Effector CD8-positive, alpha-beta T cell (primary cell): ENCODE data around the gene ZBTB45.

Source experiments
- DNase-seq: peaks from one replicate; lab custom pipeline; 2025; lab: John Stamatoyannopoulos, UW
- total RNA-seq, 4 experiments: gene quantifications; one replicate each; lab custom pipeline; 2026; lab: John Stamatoyannopoulos, UW

ZBTB45 gene
- total RNA-seq: 9.9 to 19.0 (median 13.0) reads per million in 4 experiments

DNA sequence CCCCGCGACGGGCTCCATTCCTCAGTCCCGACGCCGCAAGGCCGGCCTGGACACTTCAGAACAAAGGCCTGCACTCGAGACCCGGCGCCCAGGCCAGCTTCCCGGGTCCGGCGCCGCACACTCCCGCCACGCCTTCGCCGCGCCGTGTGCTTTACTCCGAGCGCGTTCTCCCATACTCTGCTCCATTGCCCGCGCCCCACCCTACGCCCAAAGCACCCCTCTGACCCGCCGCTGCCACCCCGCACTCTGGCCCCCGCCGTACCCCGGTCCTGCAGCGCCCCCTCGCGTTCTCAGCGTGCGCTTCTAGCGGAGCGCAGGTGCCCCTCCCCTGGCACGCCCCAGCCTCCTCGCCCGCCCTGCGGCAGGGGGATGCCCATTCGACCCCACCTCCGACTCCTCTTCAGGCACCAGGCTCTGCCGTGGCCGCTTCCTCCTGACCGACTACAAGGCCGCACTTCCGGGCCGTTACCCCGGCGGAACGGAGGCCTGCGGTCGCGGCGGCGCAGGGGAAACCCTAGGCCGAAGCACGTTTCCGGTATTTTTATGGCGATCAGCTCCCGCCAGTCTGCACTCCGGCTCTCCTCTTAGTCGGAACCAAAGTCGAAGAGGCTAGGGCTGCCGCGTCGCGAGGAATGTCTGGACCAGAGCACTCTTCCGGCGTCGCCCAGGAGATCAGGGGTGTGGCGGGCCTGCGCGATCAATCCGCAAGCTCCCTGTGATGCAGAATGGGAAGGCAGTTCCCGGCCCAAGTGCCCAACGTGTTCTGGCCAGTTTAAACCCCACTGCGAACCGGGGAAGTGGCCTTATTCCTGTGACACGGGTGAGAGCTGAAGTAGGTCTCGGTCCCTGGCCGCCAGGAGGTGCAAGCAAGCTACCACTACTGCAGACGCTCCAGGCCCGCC is at the start of gene ZBTB45:
Gene ZBTB45 (minus strand): TSS at position 456 of the 902 bp plus-strand sequence. CDS start 2,137 bp downstream, outside the sequence.
- peak; percentile 79 for DNase-seq

DNA sequence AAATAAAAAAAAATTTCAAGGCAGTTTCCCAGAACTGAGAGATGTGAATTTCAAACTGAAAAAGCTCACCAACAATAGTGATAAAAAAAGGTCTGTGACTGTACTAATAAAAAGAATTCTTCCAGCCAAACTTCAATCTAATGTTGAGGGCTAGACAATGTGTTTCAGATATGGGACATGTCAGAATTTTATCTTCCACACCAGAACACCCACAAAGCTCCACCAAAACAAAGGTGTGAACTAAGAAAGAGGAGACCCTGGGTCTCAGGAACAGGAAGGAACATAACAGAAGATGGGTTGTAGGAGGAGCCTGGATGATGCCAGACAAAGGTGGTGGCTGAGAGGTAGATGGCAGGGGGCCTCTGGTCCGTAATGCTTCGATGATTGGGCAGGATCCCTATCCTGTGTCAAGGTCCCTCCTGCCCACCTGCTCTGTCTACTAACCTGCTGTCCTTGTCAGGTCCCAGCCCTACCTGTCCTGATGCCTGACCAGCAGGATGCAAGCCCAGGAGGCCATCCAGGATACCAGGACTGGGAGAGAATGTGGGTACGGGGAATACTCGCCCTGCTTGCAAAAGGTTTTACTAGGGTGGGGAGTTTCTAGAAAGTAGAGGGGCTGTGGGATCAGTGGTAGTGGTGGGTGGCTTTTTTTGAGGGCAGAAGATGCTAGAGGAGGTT is 49.0 kb upstream of the ZBTB45 start:
- no peak for DNase-seq

DNA sequence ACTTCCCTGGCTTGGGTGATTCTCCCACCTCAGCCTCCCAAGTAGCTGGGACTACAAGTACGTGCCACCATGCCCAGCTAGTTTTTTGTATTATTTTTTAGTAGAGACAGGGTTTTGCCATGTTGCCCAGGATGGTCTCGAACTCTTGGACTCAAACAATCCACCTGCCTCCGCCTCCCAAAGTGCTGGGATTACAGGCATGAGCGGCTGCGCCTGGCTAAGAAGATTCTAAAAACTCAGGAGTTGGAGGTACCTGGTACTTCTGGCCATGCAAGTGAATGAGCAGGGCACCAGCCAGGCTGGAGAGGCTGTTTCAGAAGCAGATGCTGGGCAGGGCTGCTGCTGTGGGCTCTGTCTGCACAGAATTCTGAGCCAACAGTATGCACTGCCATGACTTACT is 47.4 kb upstream of the ZBTB45 start:
- DNase-seq: no peak

DNA sequence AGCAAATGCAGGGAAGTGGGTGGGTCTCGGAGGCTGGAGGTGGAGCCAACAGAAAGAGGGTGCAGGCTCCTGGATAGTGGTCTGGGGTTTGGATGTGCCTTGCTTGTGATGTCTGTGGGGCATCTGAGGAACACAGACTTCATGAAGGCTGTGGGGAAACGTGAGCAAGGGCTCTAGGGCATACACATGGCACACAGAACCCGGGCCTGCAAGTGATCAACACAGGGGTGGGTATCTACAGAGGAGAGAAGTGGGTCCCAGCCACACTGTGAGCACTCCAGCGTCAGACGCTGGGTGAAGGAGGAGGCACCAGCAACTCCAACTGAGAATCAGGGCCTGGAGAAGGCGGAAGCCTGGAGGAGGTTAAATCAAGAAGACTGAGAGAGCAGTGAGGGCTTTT is 44.2 kb upstream of the ZBTB45 start:
- DNase-seq: no peak

DNA sequence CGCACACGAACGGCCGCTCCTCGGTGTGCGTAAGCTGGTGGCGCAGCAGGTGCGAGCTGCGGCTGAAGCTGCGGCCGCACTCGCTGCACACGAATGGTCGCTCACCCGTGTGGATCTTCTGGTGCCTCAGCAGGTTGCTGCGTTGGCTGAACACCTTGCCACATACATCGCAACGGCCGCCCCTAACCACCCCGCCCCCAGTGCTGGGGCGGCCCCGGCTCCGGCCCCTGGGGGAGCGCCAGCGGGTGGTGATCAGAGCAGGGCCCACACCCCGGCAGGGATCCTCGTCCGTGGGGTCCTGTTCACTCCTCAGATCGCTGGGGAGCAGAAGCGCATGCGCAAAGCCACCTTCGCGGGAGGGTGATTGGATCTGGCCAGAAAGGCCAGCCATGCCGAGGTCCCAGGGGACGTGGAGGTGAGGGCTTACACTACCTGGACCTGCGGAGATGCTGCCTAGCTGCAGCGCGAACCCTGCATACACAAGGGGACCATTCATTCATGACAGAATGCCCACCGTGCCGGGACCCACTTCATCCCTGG is 43.5 kb upstream of the ZBTB45 start:
- no peak for DNase-seq

DNA sequence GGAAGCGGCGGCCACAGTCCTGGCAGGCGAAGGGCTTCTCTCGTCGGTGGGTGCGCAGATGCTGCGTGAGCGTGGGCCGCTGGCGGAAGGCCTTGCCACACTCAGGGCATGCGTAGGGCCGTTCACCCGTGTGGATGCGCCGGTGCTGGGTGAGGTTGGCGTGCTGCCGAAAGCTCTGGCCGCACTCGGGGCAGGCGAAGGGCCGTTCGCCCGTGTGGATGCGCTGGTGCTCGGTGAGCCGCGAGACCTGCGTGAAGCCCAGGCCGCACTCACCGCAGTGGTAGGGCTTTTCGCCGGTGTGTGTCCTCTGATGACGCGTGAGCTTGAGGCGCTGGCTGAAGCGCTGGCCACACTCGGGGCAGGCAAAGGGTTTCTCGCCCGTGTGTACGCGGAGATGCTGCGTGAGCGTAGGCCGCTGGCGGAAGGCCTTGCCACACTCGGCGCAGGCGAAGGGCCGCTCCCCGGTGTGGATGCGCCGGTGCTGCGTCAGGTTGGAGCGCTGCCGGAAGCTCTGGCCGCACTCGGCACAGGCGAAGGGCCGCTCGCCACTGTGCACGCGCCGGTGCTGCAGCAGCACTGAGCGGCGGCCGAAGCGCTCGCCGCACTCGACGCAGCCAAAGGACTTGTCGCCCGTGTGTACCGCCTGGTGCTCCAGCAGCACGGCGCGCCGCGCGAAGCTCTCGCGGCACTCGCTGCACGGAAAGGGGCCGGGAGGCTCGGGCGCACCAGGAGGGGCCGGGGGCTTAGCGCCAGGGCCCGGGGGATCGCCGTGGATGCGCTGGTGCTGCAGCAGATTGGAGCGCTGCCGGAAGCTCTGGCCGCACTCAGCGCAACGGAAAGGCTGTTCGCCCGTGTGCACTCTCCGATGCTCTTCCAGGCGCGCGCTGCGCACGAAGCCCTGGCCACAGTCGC is 42.8 kb upstream of the ZBTB45 start:
- no peak for DNase-seq

DNA sequence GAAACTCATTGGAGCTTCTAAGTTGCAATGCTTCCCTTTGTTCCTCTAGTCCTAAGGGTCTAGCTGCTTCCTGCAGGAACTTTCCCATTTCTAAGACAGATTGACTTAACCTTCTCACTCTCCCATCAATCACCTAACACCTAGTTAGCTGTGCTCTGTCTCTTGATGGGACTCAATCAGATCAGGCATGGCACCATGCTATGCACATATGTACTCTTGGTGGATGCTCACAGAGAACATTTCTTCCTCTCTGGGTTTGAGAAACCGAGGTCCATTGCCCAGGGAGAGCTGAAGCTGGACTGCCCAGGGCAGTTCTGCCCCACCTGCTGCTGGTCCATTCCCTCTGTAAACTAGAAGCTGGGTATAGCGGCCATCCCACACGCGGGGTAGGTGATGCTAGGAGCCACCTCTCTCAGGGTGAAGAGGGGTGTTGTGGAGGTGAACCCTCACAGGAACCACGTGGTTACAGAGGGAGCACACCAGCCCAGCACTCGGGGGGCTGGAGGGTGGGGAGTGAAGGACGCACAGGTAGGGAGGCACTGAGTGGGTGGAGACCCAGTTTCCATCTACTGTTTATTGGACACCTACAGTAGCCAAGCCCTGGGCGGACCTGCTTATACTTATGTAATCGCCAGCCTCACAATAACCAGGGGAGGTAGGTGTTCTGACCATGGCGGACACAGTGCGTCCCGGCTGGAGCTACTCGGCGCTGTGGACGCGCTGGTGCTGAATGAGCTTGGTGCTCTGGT is 41.9 kb upstream of the ZBTB45 start:
- DNase-seq: no peak

DNA sequence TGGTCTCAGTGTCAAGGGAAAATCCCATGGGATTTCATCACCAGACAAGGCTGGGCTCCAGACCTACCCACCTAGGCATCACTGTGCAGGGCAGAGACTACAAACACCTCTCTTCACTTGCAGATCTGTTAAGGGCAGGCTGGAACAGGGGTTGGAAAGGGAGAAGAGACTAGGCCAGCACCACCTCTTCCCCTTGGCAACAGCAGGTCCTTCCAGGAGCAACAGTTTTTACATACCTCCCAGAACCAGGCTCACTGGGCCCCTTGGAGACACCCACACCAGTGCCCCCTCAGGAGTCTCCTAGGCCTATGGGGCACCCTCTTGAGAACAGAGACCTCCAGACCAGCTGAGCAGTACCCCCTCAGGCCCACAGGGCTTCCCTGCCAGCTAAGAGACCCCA is 41.3 kb upstream of the ZBTB45 start:
- no peak for DNase-seq

DNA sequence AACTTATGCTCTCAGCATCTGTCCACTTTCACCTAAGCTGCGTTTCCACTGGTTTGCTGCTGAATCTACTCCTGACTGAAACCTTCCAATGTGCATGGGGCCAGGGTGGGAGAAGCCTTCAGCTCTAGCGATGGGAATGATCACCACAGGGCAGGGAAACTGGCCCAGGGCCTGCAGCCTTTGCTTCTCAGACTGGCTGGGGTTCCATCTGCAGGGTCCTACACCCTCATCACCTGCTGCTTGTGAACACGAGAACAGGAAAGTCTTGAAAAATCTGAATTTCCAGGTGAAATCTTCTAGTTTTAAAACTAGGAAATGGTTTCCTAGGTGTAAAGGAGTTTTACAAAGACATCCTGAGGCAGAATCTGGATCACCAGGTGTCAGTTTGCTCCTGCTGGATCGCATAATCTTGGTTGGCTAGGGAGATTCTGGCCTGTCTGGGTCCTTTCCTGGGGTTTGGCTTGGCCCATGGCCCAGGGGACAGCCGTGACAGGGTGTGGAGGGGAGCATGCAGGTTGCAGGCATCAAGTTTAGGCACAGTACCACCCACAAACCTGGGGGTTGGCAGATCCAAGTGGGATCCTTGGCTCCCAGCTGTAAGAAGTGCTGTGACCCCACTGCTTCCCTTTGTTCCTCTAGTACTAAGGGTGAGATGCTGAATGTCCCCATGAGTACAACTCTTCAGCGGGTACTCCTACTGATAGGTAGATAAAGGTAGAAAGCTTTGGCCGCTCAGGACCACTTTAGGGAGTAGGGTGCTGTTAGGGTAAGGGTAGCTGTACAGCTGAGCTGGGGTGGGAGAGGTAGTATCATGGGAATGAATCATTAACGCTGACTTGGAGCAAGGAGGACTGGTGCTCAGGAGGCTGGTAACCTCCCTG is 40.6 kb upstream of the ZBTB45 start:
- DNase-seq: no peak

DNA sequence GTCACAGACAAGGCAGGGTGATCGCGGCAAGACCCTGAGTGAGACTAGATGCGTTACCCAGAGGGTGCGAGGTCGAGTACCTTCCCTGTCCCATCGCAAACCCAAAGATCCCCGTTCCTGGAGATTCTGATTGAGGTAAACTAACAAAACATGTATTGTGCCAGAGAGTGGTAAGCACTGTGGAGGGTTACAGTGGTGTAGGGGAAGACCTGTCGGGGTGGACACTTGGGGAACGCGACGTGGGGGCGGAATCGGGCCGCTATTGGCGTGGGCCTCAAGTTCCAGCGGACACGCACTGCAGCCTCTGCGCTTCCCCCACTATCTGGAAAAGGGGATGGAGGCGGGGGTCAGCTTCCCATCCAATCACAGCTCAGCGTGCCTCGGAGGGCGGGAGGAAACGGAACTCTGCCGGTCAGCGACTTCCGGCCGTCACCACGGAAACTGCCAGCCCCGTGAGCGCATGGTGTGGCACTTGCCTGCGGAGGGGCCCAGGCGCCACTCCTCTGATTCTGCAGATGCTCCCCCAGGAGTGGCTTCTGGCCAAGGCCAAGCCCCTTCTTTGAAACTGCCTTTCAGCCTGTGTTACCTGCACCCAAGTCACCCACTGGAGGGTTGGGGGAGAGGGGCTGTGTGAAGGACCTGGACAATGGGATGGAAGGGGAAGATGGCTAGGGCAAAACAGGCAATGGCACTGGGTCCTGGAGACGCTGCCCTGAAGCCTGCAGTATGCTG is 39.8 kb upstream of the ZBTB45 start:
- no peak for DNase-seq

DNA sequence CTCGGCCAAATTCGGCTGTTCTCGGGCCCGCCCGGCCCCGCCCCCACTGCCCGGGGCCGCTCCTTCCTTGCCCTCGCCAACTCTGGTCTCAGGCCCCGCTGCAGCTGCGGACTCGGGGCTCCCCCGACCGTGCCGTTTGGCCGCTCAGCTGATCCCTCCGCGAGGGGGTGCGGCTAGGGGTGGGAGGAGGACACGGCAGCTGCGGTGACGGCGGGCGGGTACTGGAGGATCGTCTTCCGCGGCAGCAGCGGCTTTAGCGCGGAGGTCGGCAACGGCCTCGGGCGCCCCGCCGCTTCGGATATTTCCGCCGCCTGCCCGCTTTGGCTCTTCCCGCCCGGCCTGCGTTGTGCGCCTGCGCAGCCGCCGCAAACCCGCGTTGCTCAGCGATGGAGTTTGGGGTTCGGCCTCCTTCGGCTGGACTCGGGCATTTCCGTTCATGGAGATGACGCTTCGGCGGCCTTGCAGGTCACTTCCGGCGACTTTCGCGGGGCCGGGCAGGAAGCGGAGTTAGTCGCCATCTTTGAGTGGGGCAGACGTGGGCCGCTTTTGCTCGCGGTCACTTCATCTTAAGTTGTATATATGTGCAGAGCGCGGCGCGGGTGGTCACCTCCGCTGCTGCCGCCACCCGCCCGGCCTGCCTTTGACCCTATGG is 39.1 kb upstream of the ZBTB45 start:
- DNase-seq: no peak

DNA sequence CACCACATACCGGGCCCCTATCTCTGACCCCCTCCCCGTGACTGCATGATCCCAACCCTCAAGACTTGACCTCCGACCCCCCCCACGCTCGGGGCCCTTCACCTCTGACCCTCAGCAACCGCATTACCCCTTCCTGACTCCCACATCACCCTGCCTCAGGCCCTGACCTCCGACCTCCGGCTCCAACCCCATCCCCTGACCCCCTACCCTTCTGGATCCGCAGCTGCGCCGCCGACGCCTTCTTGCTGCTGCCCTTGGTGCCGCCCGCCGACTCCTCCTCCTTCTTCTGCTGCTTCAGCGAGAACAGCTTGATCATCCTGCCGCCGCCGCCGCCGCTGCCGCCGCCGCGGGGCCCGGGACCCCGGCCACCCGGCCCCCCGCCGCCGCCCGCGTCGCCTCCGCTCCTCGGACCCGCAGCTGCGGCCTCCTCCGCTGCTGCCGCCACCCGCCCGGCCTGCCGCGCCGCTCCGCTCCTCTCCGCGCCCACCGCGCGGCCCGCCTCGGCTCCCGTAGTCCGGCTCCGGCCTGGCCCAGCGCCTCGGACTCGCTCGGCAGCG is 38.5 kb upstream of the ZBTB45 start, which contains the start of gene UBE2M:
Gene UBE2M (minus strand): TSS at position 546 of the 557 bp plus-strand sequence. CDS start 230 bp downstream, at position 316.
- DNase-seq: no peak

DNA sequence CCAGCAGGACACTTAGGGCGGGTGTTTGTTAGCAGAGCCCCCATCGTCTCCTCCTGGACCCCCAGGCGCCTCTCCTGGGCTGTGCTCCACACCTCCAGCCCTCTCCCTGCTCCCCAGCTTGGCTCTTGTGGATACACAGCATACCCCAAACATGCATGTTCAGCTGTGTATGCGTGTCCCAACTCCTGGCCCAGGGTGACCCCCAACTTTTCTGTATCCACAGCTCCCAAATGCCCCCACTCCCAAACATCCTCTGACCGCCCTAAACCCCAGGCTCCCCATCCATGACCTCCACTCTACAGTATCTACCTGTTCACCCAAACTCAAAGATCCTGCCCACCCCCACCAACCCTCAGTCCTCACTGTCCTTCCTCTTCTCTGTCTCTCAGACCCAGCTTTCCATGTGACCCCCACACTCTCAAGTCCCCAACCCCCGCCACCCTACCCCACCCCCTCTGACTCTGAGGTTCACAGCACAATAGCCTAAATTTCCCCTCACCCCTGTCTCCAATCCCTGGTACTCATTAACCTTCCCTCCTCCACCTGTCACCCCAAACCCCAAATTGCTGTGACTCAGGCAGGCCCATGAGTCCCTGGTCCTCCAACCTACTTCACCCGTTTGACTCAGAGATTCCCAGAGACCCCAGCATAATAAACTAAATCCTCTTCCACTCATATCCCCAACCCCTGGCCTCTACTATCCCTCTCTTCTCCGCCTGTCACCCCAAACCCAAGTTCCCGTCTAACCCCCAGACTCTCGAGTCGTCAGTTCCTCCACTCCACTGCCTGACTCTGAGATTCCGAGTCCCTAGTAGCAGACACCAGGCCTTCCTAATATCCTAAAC is 37.8 kb upstream of the ZBTB45 start:
- DNase-seq: no peak

DNA sequence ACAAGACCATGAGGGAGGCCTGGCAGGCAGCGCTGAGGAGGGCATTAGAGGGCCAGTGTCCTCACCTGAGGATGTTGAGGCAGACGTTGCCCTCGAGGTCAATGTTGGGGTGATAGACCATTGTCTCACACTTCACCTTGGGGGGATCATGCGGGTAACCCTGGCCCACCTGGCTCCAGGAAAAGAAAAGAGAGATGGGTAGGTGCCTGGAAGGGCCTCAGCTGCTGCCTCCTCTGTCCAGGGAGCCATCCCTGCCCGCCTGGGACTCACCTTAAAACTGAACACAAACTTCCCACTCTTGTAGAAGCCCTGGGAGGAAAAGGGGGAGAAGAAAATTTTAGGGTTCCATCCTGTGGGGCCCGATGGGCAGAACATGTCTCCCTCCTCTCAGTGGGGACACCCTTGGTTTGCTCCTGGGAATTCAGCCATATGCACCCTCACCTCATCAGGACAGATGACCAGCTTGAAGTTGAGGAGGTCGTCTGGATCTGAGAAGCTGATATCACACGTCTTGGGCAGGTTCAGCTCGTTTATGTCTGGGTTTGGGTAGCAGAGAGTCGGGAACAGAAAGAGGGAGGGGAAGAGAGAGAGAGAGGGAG is 37.1 kb upstream of the ZBTB45 start:
- no peak for DNase-seq

DNA sequence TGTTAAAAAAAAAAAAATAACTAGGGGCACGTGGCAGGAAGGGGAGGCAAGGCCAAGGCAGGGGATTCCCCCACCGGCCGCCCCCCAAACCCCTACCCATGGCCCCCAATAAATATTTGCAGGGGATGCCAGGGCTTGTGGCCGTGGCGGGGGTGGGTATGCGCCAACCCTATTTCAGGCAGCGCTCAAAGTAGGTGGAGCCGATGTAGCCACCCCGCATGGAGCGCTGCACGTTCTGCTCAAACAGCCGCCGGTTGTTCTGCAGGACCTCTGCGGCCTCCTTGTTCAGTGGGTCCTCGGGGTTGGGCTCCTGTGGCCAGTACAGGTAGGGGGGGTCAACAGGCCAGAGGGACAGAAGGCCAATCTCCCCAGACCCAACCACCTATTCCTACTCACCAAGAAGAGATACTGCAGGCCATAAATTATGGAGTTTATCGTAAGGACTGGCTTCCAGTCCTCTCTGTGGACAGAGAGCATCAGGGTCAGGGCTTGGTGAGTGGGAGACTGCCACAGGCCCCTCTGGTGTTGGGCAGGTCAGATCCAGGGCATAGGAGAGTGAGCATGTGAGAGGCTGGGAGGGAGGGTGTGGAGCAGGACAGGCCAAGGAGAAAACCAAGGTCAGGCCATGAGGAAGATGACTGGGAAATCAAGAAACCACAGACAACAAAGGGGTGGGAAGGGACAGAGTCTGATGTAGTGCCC is 36.5 kb upstream of the ZBTB45 start:
- no peak for DNase-seq

DNA sequence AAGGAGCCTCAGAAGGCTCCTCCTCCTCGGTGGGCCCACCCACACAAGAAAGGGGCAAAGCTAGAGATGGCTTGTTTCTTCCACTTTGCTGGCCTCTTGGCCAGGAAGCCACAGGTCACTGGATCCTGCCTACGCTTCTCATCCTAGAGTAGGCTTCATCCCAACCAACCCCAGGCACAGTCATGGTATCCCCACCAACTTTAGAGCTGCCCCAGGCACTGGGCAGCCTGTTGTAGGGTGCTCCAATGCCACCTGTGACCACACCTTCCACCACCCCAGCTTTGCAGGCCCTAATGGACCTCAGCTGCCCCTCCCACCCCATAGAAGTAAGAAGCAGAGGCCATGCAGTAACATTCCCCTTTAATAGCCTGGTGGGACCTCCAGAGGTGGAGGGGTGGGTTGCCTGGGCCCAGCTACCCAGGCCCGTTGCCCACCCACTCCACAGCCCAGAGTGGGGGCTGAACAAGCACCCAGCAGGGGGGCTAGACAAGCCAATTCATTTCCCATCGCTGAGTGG is 35.8 kb upstream of the ZBTB45 start:
- DNase-seq: no peak
